CD8-positive, alpha-beta memory T cell (primary cell): ENCODE measurements around the gene S100A8. TPM values are rescaled to one million over a fixed set of nuclear protein-coding genes. Genes with fewer than 3 reads are reported as not detected.
"Not testable (repeated sequence)": the region's sequence is repeated elsewhere in the genome, so short reads cannot be mapped to it uniquely, and the experiment has no call there.

Experiments
- CTCF ChIA-PET: fragments of 350-600 bp; sonication (Branson Sonifier 250); formaldehyde crosslinking; loops from one replicate; lab custom pipeline; 2021; ENCODE audit warnings: antibody characterized with exemption; lab: Charles Lee
- POLR2A ChIA-PET: fragments of 350-600 bp; sonication (Branson Sonifier 250); formaldehyde crosslinking; loops from one replicate; lab custom pipeline; 2021; ENCODE audit warnings: antibody characterized with exemption; lab: Charles Lee
- DNase-seq, 5 donors: peaks; one replicate each; pipeline versions ENCODE4 v3.0.0 to v3.0.0-alpha.2; 2020 to 2022; ENCODE audit warnings: mixed read lengths in 1 of 5
- H3K27ac ChIP-seq: one replicate; pipeline ENCODE4 v1.7.0; 2013; ENCODE audit warnings: low read depth, mild to moderate bottlenecking, low read length, moderate library complexity
- H3K27me3 ChIP-seq: 2 replicates; pipeline ENCODE4 v1.7.0; 2013; ENCODE audit warnings: low read length, mild to moderate bottlenecking; ENCODE audit not compliant: insufficient read depth, poor library complexity, severe bottlenecking
- H3K36me3 ChIP-seq: 2 replicates; pipeline ENCODE4 v1.7.0; 2013; ENCODE audit warnings: mild to moderate bottlenecking, low read length, moderate library complexity; ENCODE audit not compliant: insufficient read depth
- H3K4me1 ChIP-seq: 2 replicates; pipeline ENCODE4 v1.7.0; 2013; ENCODE audit warnings: mild to moderate bottlenecking, low read length, moderate library complexity; ENCODE audit not compliant: insufficient read depth
- H3K4me3 ChIP-seq: 2 replicates; pipeline ENCODE4 v1.7.0; 2013; ENCODE audit warnings: mild to moderate bottlenecking, low read length
- H3K9me3 ChIP-seq: 2 replicates; pipeline ENCODE4 v1.7.0; 2013; ENCODE audit warnings: mild to moderate bottlenecking, low read length
- H3K27ac Mint-ChIP-seq, 8 donors: one replicate each; pipeline ENCODE4 v1.8.0; 2020 to 2021; ENCODE audit warnings: mixed read lengths in 8 of 8, mild to moderate bottlenecking in 6 of 8, inconsistent platforms in 3 of 8, moderate library complexity in 3 of 8
- H3K27me3 Mint-ChIP-seq, 2 donors: one replicate each; pipeline ENCODE4 v1.8.0; 2020 to 2021; ENCODE audit warnings: mixed read lengths in 2 of 2, mild to moderate bottlenecking in 1 of 2, moderate library complexity in 1 of 2
- H3K36me3 Mint-ChIP-seq, 3 donors: one replicate each; pipeline ENCODE4 v1.8.0; 2020 to 2021; ENCODE audit warnings: mixed read lengths in 3 of 3, inconsistent platforms in 1 of 3, mild to moderate bottlenecking in 1 of 3
- H3K4me1 Mint-ChIP-seq, 3 donors: one replicate each; pipeline ENCODE4 v1.8.0; 2020 to 2021; ENCODE audit warnings: mixed read lengths in 3 of 3, inconsistent platforms in 1 of 3, mild to moderate bottlenecking in 1 of 3
- H3K4me3 Mint-ChIP-seq, 7 donors: one replicate each; pipeline ENCODE4 v1.8.0; 2020 to 2021; ENCODE audit warnings: mixed read lengths in 7 of 7, mild to moderate bottlenecking in 6 of 7, moderate library complexity in 4 of 7, inconsistent platforms in 2 of 7
- H3K9me3 Mint-ChIP-seq, 5 donors: one replicate each; pipeline ENCODE4 v1.8.0; 2020 to 2022; ENCODE audit warnings: mixed read lengths in 5 of 5, mild to moderate bottlenecking in 3 of 5, moderate library complexity in 2 of 5, inconsistent platforms in 1 of 5
- polyA plus RNA-seq: library from polyadenylated mRNA; unstranded; fragments of 300-500 nt; fragmentation: Illumina TruSeq; gene quantifications from one replicate; pipeline ENCODE4 v1.2.3, GENCODE V29; 2021
- total RNA-seq, 2 experiments: library from RNA; stranded (reverse); gene quantifications; one replicate each; pipeline ENCODE4 v1.2.3, GENCODE V29; 2021

Gene S100A8
- total and polyA plus RNA-seq, 3 experiments from 2014 or later = not detected

DNA sequence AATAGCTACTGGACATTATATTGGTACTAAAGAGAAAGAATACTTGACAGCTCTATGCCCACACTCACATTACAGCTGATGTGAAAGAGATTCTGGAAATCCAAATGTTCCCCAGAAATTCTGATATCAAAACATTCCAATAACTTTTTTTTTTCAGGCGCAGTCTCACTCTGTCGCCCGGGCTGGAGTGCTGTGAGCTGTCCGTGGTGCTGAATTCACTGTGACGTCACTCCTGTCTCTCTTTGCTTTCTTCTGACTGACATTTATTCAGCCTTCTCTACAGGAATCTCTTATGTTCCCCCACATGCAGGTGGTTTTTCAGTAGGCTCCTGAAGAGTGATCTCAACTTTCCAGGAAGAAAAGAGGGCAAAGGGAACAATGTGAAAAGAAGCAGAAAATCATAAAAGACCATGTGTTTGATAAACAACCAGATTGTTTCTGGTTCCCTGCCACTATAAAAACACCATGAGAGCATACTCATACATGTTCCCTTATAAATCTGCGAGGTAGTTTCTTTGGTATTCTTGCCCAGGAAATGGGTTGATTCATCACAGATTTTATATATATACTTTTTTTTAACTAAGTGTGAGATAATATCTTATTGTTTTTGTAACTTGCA, 31.7 kb upstream of the S100A8 start:
- Mint-ChIP-seq H3K36me3 (no peaks in the 10 kb centered on the region), H3K27ac (no peak overlapping the region), H3K9me3 (peaks cover 0 to 4% (median 0%) of the 10 kb centered on the region in 5 donors), H3K4me3 (no peak overlapping the region), H3K4me1 (no peaks in the 10 kb centered on the region), H3K27me3 (peaks cover 32 to 70% of the 10 kb centered on the region in 2 donors)
- no peaks in the 10 kb centered on the region for H3K9me3 ChIP-seq
- CTCF ChIA-PET = no interaction called here
- peak; percentile 37 to 73 (median 44) for DNase-seq
- H3K4me3 ChIP-seq = no peak overlapping the region
- no peaks in the 10 kb centered on the region for H3K27me3 ChIP-seq
- no peak overlapping the region for H3K27ac ChIP-seq
- no peaks in the 10 kb centered on the region for H3K4me1 ChIP-seq
- no peaks in the 10 kb centered on the region for H3K36me3 ChIP-seq
- POLR2A ChIA-PET = no interaction called here

DNA sequence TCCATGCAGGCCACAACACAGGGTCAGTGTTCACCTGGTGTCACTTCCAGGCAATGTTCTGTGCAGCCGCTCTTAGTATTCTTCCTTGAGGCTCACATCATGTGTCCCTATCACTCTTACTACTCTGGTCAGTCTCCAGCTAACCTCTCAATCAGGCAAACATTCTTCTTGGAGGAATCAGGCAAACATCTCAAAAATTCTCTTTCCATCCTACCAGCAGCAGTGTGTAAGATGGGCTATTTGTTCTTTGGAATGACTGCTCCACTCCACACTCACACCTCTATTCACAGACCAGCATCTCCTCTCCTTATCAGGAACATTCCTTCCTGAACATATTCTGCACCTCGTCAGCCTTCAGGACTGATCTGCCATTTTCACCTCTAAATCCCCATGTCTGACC, 29.4 kb upstream of the S100A8 start:
- peak overlapping the region in 1 of 8 donors; percentile 1 for H3K27ac Mint-ChIP-seq

DNA sequence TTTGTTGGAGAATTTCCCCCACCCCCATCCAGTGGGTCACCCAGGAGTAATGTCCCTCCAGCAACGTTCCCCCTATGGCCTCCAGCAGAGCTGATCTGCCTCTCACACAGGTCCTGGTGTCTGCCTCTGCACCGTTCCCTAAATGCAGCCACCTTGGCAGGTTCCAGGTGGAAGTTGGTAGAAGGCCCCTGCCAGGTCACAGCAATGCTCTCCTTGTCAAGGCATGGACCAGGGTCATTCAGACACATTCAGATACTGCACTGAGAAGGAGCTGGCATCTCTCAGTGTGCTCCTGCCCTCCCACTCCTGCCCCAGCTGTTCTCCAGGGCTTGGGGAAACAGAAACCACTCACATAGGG, 28.5 kb upstream of the S100A8 start:
- H3K4me3 Mint-ChIP-seq, H3K4me3 ChIP-seq, H3K27ac ChIP-seq, H3K36me3 Mint-ChIP-seq, H3K4me1 ChIP-seq, H3K27me3 ChIP-seq, H3K27ac Mint-ChIP-seq, H3K9me3 Mint-ChIP-seq, H3K36me3 ChIP-seq, POLR2A ChIA-PET, DNase-seq, H3K9me3 ChIP-seq, CTCF ChIA-PET, H3K4me1 Mint-ChIP-seq: not testable (repeated sequence)
- H3K27me3 Mint-ChIP-seq = peaks cover 20 to 57% of the 10 kb centered on the region in 2 donors

More for the DNA sequence above, 29.4 kb upstream of the S100A8 start:
- Mint-ChIP-seq H3K9me3 (peaks cover 0 to 4% (median 0%) of the 10 kb centered on the region in 5 donors), H3K27me3 (peaks cover 27 to 61% of the 10 kb centered on the region in 2 donors), H3K4me3 (no peak overlapping the region), H3K36me3 (no peaks in the 10 kb centered on the region), H3K4me1 (no peaks in the 10 kb centered on the region)
- no peak overlapping the region for H3K4me3 ChIP-seq
- H3K27me3 ChIP-seq = no peaks in the 10 kb centered on the region
- CTCF ChIA-PET = no interaction called here
- no peaks in the 10 kb centered on the region for H3K4me1 ChIP-seq
- no peak overlapping the region for H3K27ac ChIP-seq
- H3K36me3 ChIP-seq = no peaks in the 10 kb centered on the region
- no peaks in the 10 kb centered on the region for H3K9me3 ChIP-seq
- no peak for DNase-seq
- POLR2A ChIA-PET = no interaction called here

DNA sequence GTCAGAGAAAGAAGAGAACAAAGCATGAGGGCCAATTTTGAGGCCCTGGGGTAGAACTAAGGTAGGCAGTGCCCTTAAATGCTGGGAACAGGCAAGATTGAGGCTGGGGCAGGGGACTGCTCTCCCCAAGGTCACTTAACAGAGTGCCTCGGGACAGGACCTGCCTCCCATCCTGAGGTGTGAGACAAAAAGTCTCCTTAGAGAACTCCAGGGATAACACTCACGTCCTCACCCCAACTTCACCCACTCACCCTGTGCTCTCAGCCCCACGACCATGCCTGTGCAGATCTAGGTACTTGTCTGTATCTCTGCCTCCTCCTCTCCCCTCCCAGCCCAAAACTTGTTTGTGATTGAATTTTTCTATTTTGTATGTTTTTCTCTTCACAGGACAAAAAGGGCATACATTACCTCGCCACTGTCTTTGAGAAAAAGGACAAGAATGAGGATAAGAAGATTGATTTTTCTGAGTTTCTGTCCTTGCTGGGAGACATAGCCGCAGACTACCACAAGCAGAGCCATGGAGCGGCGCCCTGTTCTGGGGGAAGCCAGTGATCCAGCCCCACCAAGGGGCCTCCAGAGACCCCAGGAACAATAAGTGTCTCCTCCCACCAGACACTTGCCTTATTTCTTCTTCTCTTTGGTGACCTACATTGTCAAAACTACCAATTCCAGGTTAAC, 28.0 kb upstream of the S100A8 start:
- H3K27ac Mint-ChIP-seq, H3K4me1 Mint-ChIP-seq, H3K36me3 ChIP-seq, H3K4me3 Mint-ChIP-seq, CTCF ChIA-PET, H3K27ac ChIP-seq, H3K9me3 Mint-ChIP-seq, H3K9me3 ChIP-seq, H3K4me3 ChIP-seq, H3K4me1 ChIP-seq, H3K36me3 Mint-ChIP-seq, POLR2A ChIA-PET, DNase-seq, H3K27me3 ChIP-seq: not testable (repeated sequence)
- peaks cover 16 to 52% of the 10 kb centered on the region in 2 donors for H3K27me3 Mint-ChIP-seq

DNA sequence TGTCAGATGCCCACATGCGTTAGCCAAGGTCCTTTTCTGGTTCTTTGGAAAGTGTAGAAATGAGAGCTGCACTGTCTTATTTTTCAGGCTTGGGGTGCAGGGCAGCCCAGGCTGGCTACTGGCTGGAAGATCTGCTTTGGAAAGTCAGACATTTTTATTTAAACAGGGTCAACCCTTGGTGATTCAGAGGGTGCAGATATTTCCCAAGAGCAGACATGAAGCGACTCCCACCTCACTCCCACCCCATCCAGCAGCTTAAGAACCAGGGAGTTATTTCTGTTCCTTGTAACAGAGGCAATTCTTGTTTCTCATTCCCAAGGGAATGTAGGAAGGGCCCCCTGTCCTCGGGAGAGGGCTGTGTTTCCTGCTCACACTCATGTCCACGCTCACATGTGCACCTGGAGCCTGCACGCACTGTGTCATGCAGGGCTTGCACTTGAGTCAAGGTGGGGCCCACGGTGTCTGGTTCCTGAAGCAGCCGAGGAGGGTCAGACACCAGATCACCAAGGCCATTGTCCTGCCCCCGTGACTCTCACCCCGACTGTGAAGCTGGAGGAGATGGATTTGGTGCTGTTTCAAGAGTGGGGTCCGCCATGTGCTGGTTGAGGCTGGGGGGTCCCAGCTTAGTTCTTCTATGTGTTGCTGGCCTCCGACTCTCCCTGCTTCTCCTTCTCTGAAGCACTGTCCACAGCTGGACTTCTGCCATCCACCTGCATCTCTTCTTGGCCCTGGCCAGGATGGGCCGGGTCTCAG, 26.4 kb upstream of the S100A8 start:
- ChIA-PET CTCF (no interaction called here), POLR2A (no interaction called here)
- H3K4me1 ChIP-seq = no peaks in the 10 kb centered on the region
- H3K27me3 ChIP-seq = no peaks in the 10 kb centered on the region
- no peaks in the 10 kb centered on the region for H3K36me3 ChIP-seq
- H3K27me3 Mint-ChIP-seq = peaks cover 18 to 42% of the 10 kb centered on the region in 2 donors
- no peaks in the 10 kb centered on the region for H3K36me3 Mint-ChIP-seq
- H3K9me3 Mint-ChIP-seq = peaks cover 0 to 8% (median 0%) of the 10 kb centered on the region in 5 donors
- H3K4me3 ChIP-seq = no peak overlapping the region
- H3K4me3 Mint-ChIP-seq = no peak overlapping the region
- H3K9me3 ChIP-seq = no peaks in the 10 kb centered on the region
- no peak overlapping the region for H3K27ac ChIP-seq
- DNase-seq = no peak
- no peak overlapping the region for H3K27ac Mint-ChIP-seq
- H3K4me1 Mint-ChIP-seq = no peaks in the 10 kb centered on the region

DNA sequence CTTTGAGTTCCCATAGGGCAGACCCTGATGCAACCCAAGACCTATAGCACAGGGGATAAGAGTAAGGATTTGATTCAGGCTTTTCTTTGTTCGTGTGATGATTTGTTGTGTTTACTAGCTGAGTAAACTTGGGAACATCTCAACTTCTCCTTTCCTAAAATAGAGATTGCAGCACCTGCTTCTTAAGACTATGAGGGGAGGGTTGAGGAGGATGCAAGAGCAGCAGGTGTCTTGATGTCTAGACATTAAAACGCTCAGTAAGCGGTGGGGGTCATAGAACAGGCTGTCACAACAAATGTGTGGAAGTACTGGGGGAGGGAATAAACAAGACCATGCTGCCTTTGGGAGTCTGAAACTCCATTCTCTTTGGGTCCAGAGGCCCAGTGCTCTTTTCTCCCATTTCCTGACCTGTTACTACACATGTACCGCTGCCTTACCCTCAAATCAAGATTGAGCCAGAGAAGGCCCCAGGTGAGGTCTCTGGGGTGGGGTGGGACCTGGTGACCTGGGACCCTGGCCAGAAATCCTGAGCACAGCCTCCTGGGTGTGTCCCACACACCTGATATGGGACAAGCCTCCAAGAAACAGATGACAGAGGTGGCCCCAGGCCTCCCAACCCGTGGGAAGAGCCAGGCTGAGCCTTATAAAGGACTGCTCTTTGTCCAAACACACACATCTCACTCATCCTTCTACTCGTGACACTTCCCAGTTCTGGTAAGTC, 25.1 kb upstream of the S100A8 start, which contains the start of gene S100A7A:
Gene S100A7A (plus strand): TSS at position 671 of the 721 bp plus-strand sequence. CDS start 1,563 bp downstream, outside the sequence.
- H3K36me3 Mint-ChIP-seq = no peaks in the 10 kb centered on the region
- H3K4me1 Mint-ChIP-seq = no peaks in the 10 kb centered on the region
- no peaks in the 10 kb centered on the region for H3K27me3 ChIP-seq
- DNase-seq = no peak
- H3K27me3 Mint-ChIP-seq = peaks cover 17 to 45% of the 10 kb centered on the region in 2 donors
- ChIA-PET CTCF (no interaction called here), POLR2A (no interaction called here)
- H3K4me3 ChIP-seq = no peak within 1 kb of the TSS
- peaks cover 0 to 10% (median 7%) of the 10 kb centered on the region in 5 donors for H3K9me3 Mint-ChIP-seq
- no peak within 1 kb of the TSS for H3K4me3 Mint-ChIP-seq
- no peak within 1 kb of the TSS for H3K27ac Mint-ChIP-seq
- H3K9me3 ChIP-seq = no peaks in the 10 kb centered on the region
- H3K4me1 ChIP-seq = no peaks in the 10 kb centered on the region
- H3K27ac ChIP-seq = no peak within 1 kb of the TSS
- no peaks in the 10 kb centered on the region for H3K36me3 ChIP-seq

DNA sequence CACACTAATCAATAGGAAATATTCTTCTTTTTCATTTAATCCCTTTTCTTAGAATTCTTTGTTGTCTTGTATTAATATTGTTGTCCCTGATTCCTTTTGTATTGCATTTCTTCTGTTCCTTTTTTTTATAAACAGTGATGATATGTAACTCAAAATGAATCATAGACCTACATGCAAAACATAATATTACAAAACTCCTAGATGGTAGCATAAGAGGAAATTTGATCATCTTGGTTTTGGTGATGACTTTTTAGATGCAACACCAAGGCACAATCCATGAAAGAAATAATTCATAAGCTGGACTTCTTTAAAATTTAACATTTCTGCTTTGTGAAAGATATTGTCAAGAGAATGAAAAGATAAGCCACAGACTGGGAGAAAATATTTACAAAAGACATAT, 23.1 kb upstream of the S100A8 start:
- CTCF ChIA-PET, H3K27ac Mint-ChIP-seq, H3K4me3 ChIP-seq, H3K27ac ChIP-seq, H3K27me3 ChIP-seq, H3K9me3 ChIP-seq, H3K4me1 Mint-ChIP-seq, H3K36me3 ChIP-seq, H3K36me3 Mint-ChIP-seq, POLR2A ChIA-PET, DNase-seq, H3K4me3 Mint-ChIP-seq, H3K4me1 ChIP-seq: not testable (repeated sequence)
- Mint-ChIP-seq H3K27me3 (peaks cover 13 to 39% of the 10 kb centered on the region in 2 donors), H3K9me3 (peaks cover 0 to 14% (median 12%) of the 10 kb centered on the region in 5 donors)
